NCI-H2107 (cell line): Measurements from ENCODE around the gene A3GALT2.

Source experiments
- DNase-seq: peaks from one replicate; lab custom pipeline; 2025; lab: John Stamatoyannopoulos, UW

The A3GALT2 gene

DNA sequence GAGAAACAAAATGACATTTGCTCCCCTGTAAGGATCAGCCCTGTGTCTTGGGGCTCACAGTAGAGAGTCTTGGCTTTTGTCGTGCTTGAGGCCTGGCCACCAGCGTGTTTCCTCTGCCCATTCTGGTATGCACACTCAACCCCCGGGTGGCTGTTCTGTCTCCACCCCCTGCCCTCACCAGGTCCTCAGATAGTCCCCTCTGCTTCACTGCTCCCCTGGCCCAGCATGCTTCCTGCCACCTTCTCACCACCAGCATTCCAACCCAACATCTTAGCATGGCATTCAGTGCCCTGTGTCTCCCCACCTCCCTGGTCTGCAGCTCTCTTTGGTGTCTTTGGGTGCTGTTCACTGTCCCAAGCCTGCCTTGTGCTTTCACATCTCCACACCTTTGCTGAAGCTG is 48.4 kb downstream of the A3GALT2 start:
- DNase-seq: no peak

- no peak for DNase-seq
Measured at GRCh38 chr1:33271666-33272505, 49.0 kb downstream of the A3GALT2 start.

- DNase-seq: no peak
Measured at GRCh38 chr1:33270808-33271465, 50.0 kb downstream of the A3GALT2 start.

DNA sequence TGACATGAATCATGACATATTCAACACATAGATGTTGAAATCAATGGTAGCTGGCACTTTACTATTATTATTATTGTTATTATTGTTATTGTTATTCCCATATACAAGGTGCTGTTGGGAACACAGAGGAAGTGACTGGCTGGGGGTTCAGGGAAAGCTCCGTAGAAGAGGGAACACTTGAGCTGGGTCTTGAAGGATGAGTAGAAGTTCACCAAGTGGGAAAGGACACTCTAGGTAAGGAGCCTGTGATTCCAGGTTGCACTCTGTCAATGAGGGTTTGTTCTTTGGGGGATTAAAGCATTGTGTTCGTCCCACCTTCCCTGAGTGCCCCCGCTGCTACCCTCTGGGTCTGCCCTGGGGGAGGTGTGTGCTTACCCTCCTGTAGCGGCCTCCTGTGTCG is 50.5 kb downstream of the A3GALT2 start:
- DNase-seq: no peak

GRCh38 chr1:33269621-33270020 is 51.3 kb downstream of the A3GALT2 start:
- DNase-seq: no peak

DNA sequence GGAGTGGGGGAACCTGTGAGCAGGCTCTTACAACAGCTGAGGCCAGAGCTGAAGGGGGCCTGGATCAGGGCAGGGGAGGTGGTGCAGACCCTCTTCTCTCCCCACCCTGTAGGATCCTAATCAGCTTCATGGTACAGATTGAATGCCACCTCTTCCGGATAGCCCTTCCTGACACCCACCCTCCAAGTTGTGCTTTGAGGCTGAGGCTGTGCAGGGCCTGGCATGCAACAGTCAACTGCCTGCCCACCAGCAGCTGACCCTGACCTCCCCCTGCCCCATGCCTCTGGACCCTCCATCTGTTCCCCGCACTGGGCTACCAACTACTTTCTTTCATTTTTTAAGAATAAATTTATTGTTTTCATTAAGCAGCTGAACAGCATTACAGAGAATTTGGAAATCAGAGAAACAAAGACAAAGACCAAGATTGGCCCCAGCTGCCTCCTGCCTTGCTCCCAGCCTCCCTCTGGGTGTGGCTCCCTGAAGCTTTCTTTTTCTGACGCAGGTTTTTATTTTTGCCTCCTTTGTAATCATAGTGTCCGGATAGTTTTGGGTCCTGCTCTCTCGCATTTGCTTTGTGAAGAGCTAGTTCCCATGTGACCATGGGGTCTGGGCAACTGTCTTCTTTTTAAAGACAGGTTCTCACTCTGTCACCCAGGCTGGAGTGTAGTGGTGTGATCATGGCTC is 51.8 kb downstream of the A3GALT2 start:
- no peak for DNase-seq

DNA sequence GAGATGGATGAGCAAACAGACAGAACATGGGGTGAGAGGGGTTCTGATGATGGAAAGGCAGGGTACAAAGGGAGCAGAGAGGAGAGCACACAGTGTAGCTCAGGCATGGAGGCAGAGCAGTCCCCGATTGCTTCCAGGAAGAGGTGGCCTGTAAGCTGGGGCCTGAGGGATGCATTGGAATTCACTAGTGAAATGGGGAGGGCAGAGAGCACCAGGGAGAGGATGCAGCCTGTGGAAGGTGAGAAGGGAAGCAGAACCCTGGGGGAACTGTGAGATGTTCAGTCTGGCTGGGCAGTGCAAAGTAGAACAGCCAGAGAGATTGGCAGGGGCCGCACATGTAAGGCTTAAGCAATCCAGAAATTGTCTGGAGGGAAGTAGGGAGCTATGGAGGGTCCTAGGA is 52.4 kb downstream of the A3GALT2 start:
- no peak for DNase-seq

- no peak for DNase-seq
Measured at GRCh38 chr1:33267468-33268205, 53.3 kb downstream of the A3GALT2 start.

- no peak for DNase-seq
Measured at GRCh38 chr1:33266766-33267165, 54.1 kb downstream of the A3GALT2 start.

- no peak for DNase-seq
Measured at GRCh38 chr1:33265780-33266605, 54.9 kb downstream of the A3GALT2 start.

GRCh38 chr1:33263890-33264504 is 56.9 kb downstream of the A3GALT2 start:
- no peak for DNase-seq

GRCh38 chr1:33261344-33261743 is 59.6 kb downstream of the A3GALT2 start:
- no peak for DNase-seq

DNA sequence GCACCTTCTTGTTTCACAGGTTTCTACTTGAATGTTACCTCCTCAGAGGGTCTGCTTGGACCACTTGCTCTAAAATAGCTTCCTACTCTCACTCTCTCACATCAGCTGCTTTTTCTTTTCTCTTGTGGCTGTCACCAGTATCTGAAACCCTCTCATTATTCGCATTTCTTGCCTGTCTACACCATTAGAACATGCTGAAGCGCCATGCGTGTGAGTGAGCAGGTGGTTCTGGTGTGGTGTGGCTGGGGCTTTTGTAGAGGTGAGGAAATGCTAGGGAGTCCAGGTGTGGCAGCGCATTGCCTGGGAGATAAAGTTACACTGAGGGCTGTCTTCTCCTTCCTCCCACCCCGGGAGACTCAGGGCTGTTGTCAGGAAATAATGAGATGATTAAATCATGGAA is 60.5 kb downstream of the A3GALT2 start:
- peak; percentile 72 for DNase-seq

- DNase-seq: no peak
Measured at GRCh38 chr1:33259879-33260278, 61.0 kb downstream of the A3GALT2 start.

- no peak for DNase-seq
Measured at GRCh38 chr1:33258788-33259274, 62.1 kb downstream of the A3GALT2 start.

DNA sequence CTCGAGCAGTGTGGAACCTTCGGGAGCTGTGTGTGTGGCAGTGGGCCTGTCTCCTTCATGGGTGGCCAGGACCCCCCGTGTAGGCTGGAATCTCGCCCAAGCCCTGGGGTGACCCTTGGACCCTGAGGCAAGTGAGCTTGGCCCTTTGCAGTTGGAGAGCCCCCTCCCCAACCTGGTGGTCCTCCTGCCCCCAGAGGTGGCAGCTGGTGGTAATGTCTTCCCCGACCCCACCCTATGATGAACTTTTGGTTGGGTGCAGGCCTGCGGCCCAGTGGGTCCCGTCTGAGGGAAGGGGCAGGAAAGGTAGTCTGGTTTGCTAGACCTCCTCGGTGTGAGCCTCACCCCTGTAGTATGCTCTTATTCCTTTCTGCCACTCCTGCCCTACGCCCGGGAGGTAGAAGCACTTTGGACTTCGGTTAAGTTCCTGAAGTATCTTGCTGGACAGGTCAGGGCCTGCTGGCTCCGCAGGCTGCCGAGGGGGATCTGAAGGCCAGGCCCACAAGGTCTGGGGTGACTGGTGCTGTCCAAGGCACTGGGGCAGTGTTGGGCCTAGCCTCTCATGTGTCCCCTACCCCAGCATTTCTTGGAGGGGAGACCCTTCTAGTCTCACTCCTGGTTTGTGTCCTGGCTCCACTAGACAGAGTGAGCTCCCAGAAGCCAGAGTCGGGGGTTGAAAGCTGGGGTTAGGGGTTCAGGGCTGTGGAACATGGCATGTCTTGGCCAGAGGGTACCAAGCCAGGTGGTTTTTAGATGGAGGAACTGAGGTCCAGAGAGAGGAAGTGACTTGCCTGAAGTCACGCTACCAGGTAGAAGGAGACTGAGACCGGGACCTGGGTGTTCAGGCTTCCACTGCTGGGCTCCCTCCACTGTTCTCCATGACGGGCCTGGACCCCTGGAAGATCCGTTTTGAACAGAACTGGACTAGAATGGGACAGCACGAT is 62.9 kb downstream of the A3GALT2 start:
- no peak for DNase-seq

- DNase-seq: no peak
Measured at GRCh38 chr1:33257207-33257771, 63.6 kb downstream of the A3GALT2 start.
